ENCODE results near the gene HOXB1.

The HOXB1 gene

GRCh38 chr17:48559840-48560817 lies 29.3 kb upstream of the HOXB1 start:
- POLR2A ChIA-PET = no interaction called here
- no peak for DNase-seq (ENCODE audit: extremely low spot score)
- CTCF ChIA-PET = interaction anchor here (1.1 kb wide), 1 partner anchor 303 kb away, joined by 3 read pairs; no protein-coding TSS in a partner anchor
- TF ChIP-seq CTCF (IDR thresholded peaks at IDR 0.05; ENCODE audit: control extremely low read depth, extremely low read depth, low read depth, missing control alignments) = no peak

GRCh38 chr17:48559122-48559839 lies 28.5 kb upstream of the HOXB1 start:
- no peak for DNase-seq (ENCODE audit: extremely low spot score)
- ChIA-PET CTCF (interaction anchor here (1.1 kb wide), 1 partner anchor 302 kb away, joined by 3 read pairs; no protein-coding TSS in a partner anchor), POLR2A (no interaction called here)
- no peak for TF ChIP-seq CTCF (IDR thresholded peaks at IDR 0.05; ENCODE audit: control extremely low read depth, extremely low read depth, low read depth, missing control alignments)

- CTCF ChIA-PET = no interaction called here
- no peak for TF ChIP-seq CTCF (IDR thresholded peaks at IDR 0.05; ENCODE audit: control extremely low read depth, extremely low read depth, low read depth, missing control alignments)
- POLR2A ChIA-PET = no interaction called here
- no peak for DNase-seq (ENCODE audit: extremely low spot score)
Observed at GRCh38 chr17:48558831-48559121, 28.0 kb upstream of the HOXB1 start.

- TF ChIP-seq CTCF (IDR thresholded peaks at IDR 0.05; ENCODE audit: control extremely low read depth, extremely low read depth, low read depth, missing control alignments) = no peak
- no peak for DNase-seq (ENCODE audit: extremely low spot score)
- CTCF ChIA-PET = interaction anchor here (1.4 kb wide), 1 partner anchor 8 kb away, joined by 3 read pairs; no protein-coding TSS in a partner anchor
- POLR2A ChIA-PET = no interaction called here
Observed at GRCh38 chr17:48558057-48558830, 27.4 kb upstream of the HOXB1 start.

GRCh38 chr17:48556576-48557401 lies 26.0 kb upstream of the HOXB1 start:
- ChIA-PET POLR2A (no interaction called here), CTCF (interaction anchor here (0.7 to 1.4 kb wide), 5 partner anchors 10 to 248 kb away, joined by 3 read pairs; partner anchors contain the start of gene HOXB1)
- TF ChIP-seq CTCF (IDR thresholded peaks at IDR 0.05; ENCODE audit: control extremely low read depth, extremely low read depth, low read depth, missing control alignments) = no peak
- DNase-seq (ENCODE audit: extremely low spot score) = no peak
